CD4-positive, alpha-beta T cell treated with Interleukin-15 for 4 hours (primary cell): Measurements from ENCODE around the gene CHEK1.
"Not testable (repeated sequence)": the region's sequence is repeated elsewhere in the genome, so short reads cannot be mapped to it uniquely, and the experiment has no call there.

Experiments
- DNase-seq: peaks from one replicate; pipeline ENCODE4 v3.0.0-alpha.2; 2020; ENCODE audit warnings: low spot score

CHEK1 gene

GRCh38 chr11:125624756-125625213 lies at the start of gene CHEK1:
Gene CHEK1 (plus strand): TSS chr11:125625163. CDS start chr11:125626769, 1,606 bp downstream.
- no peak for DNase-seq

- not testable (repeated sequence) for DNase-seq
These were observed 47.8 kb upstream of the CHEK1 start for GRCh38 chr11:125577181-125577580.

GRCh38 chr11:125578783-125579182 lies 46.2 kb upstream of the CHEK1 start:
- no peak for DNase-seq

- no peak for DNase-seq
These were observed 45.2 kb upstream of the CHEK1 start for GRCh38 chr11:125579811-125580210.

GRCh38 chr11:125583496-125583895 lies 41.5 kb upstream of the CHEK1 start:
- no peak for DNase-seq

GRCh38 chr11:125585487-125585886 lies 39.5 kb upstream of the CHEK1 start:
- DNase-seq: no peak

- no peak for DNase-seq
These were observed 38.3 kb upstream of the CHEK1 start for GRCh38 chr11:125586623-125587022.

GRCh38 chr11:125587480-125587879 lies 37.5 kb upstream of the CHEK1 start:
- no peak for DNase-seq

- no peak for DNase-seq
These were observed 36.5 kb upstream of the CHEK1 start for GRCh38 chr11:125588505-125588904.

- peak; percentile 16 for DNase-seq
These were observed 33.2 kb upstream of the CHEK1 start for GRCh38 chr11:125591649-125592304.

GRCh38 chr11:125592305-125593113 lies 32.5 kb upstream of the CHEK1 start, which contains the start of gene STT3A:
Gene STT3A (plus strand): TSS chr11:125592852. CDS start chr11:125595916, 3,064 bp downstream.
- DNase-seq: peak; percentile 99

GRCh38 chr11:125593114-125593820 lies 31.7 kb upstream of the CHEK1 start:
- no peak for DNase-seq

- DNase-seq: no peak
These were observed 30.0 kb upstream of the CHEK1 start for GRCh38 chr11:125594958-125595357.

GRCh38 chr11:125600663-125601062 lies 24.3 kb upstream of the CHEK1 start:
- DNase-seq: no peak

GRCh38 chr11:125603207-125603606 lies 21.8 kb upstream of the CHEK1 start:
- no peak for DNase-seq

GRCh38 chr11:125605417-125605816 lies 19.5 kb upstream of the CHEK1 start:
- no peak for DNase-seq

GRCh38 chr11:125609545-125609944 lies 15.4 kb upstream of the CHEK1 start:
- DNase-seq: no peak

- no peak for DNase-seq
These were observed 6.6 kb upstream of the CHEK1 start for GRCh38 chr11:125618383-125618782.

GRCh38 chr11:125621995-125622394 lies 3.0 kb upstream of the CHEK1 start:
- no peak for DNase-seq

GRCh38 chr11:125623064-125623463 lies 1.9 kb upstream of the CHEK1 start:
- DNase-seq: no peak

GRCh38 chr11:125625225-125625629 lies 264 bp downstream of the CHEK1 start:
- DNase-seq: no peak

- peak; percentile 86 for DNase-seq
These were observed 796 bp downstream of the CHEK1 start for GRCh38 chr11:125625630-125626287.
